IMR-90 (cell line): ENCODE results near the gene PAXX. TPM values are rescaled to one million over a fixed set of nuclear protein-coding genes. Genes with fewer than 3 reads are reported as not detected.

ENCODE experiments used
- ATAC-seq: fragments of 200-7000 bp; cut with Tn5 transposase; 2 replicates; pipeline ENCODE4 v1.9.1; 2020; ENCODE audit warnings: low read depth, mild to moderate bottlenecking, moderate library complexity
- BruUV-seq: library from RNA; stranded (reverse); fragments of 400-500 nt; replicated peaks from 2 replicates; lab custom pipeline; 2021; lab: Mats Ljungman, UMichigan
- CTCF ChIA-PET: fragments of 300-600 bp; formaldehyde crosslinking; extraction: SDS; loops from one replicate; lab custom pipeline; 2021; ENCODE audit warnings: antibody characterized with exemption; lab: Yijun Ruan, JAX
- POLR2A ChIA-PET: fragments of 300-600 bp; sonication (Branson Sonifier 250); formaldehyde crosslinking; loops from one replicate; lab custom pipeline; 2022; ENCODE audit warnings: antibody characterized with exemption; ENCODE audit not compliant: unreplicated experiment; lab: Charles Lee
- DNase-seq: peaks from one replicate; pipeline ENCODE4 v3.0.0; 2013
- H2AFZ ChIP-seq: replicated peaks from 2 replicates; pipeline ENCODE3; 2013; ENCODE audit warnings: low read length, mild to moderate bottlenecking; ENCODE audit not compliant: poor library complexity
- H2AK5ac ChIP-seq: 2 replicates; pipeline ENCODE4 v1.6.1; 2013; ENCODE audit warnings: low read depth, low read length, inconsistent platforms
- H2AK9ac ChIP-seq: replicated peaks from 2 replicates; pipeline ENCODE3; 2013; ENCODE audit warnings: mild to moderate bottlenecking, low read depth, low read length, moderate library complexity; ENCODE audit not compliant: poor library complexity
- H2BK120ac ChIP-seq: 2 replicates; pipeline ENCODE4 v1.6.1; 2013; ENCODE audit warnings: low read depth, low read length, inconsistent platforms
- H2BK15ac ChIP-seq: 3 replicates; pipeline ENCODE4 v1.6.1; 2013; ENCODE audit warnings: low read depth, low read length, inconsistent platforms
- H2BK20ac ChIP-seq: 2 replicates; pipeline ENCODE4 v1.6.1; 2013; ENCODE audit warnings: low read depth, mild to moderate bottlenecking, inconsistent platforms, low read length, moderate library complexity
- H2BK5ac ChIP-seq: 2 replicates; pipeline ENCODE4 v1.6.1; 2013; ENCODE audit warnings: mild to moderate bottlenecking, low read depth, low read length, inconsistent platforms; ENCODE audit not compliant: poor library complexity, severe bottlenecking
- H3K14ac ChIP-seq: replicated peaks from 2 replicates; pipeline ENCODE4 v1.6.1; 2013; ENCODE audit warnings: low read depth, low read length, inconsistent platforms
- H3K18ac ChIP-seq: 2 replicates; pipeline ENCODE4 v1.6.1; 2013; ENCODE audit warnings: low read depth, low read length, control low read depth
- H3K23ac ChIP-seq: 2 replicates; pipeline ENCODE4 v1.6.1; 2013; ENCODE audit warnings: low read depth, low read length, inconsistent platforms
- H3K27ac ChIP-seq: 2 replicates; pipeline ENCODE4 v1.5.1; 2013; ENCODE audit warnings: mild to moderate bottlenecking, control low read depth, low read length; ENCODE audit not compliant: insufficient read depth
- H3K27me3 ChIP-seq: 2 replicates; pipeline ENCODE4 v1.6.1; 2013; ENCODE audit warnings: low read length; ENCODE audit not compliant: control insufficient read depth, insufficient read depth
- H3K36me3 ChIP-seq: 2 replicates; pipeline ENCODE4 v1.6.1; 2013; ENCODE audit warnings: low read length, mixed read lengths; ENCODE audit not compliant: control insufficient read depth, insufficient read depth
- H3K4ac ChIP-seq: 2 replicates; pipeline ENCODE4 v1.6.1; 2013; ENCODE audit warnings: low read depth, low read length, inconsistent platforms
- H3K4me1 ChIP-seq: 2 replicates; pipeline ENCODE4 v1.6.1; 2013; ENCODE audit warnings: low read length, mixed read lengths; ENCODE audit not compliant: control insufficient read depth, insufficient read depth
- H3K4me2 ChIP-seq: 2 replicates; pipeline ENCODE4 v1.6.1; 2013; ENCODE audit warnings: low read depth, mild to moderate bottlenecking, control low read depth, low read length, moderate library complexity
- H3K4me3 ChIP-seq: 2 replicates; pipeline ENCODE4 v1.5.1; 2013; ENCODE audit warnings: low read depth, mild to moderate bottlenecking, control low read depth, low read length, moderate library complexity; ENCODE audit not compliant: insufficient read depth
- H3K56ac ChIP-seq: 2 replicates; pipeline ENCODE4 v1.6.1; 2013; ENCODE audit warnings: low read length, inconsistent platforms; ENCODE audit not compliant: insufficient read depth; ENCODE audit errors: extremely low read depth
- H3K79me1 ChIP-seq, 2 experiments: 2 replicates each; pipeline ENCODE4 v1.6.1; 2013; ENCODE audit warnings: low read length in 2 of 2, inconsistent platforms in 1 of 2, low read depth in 1 of 2
- H3K9ac ChIP-seq: 2 replicates; pipeline ENCODE4 v1.6.1; 2013; ENCODE audit warnings: low read depth, low read length, control low read depth
- H3K9me1 ChIP-seq: 2 replicates; pipeline ENCODE4 v1.6.1; 2013; ENCODE audit warnings: low read length, inconsistent platforms; ENCODE audit not compliant: insufficient read depth
- H3K9me3 ChIP-seq: 2 replicates; pipeline ENCODE4 v1.6.1; 2013; ENCODE audit warnings: low read length; ENCODE audit not compliant: control insufficient read depth, insufficient read depth
- H4K20me1 ChIP-seq: 2 replicates; pipeline ENCODE4 v1.6.1; 2013; ENCODE audit warnings: low read length, inconsistent platforms; ENCODE audit not compliant: insufficient read depth
- H4K5ac ChIP-seq: 2 replicates; pipeline ENCODE4 v1.6.1; 2013; ENCODE audit warnings: mild to moderate bottlenecking, low read depth, low read length, control low read depth
- H4K8ac ChIP-seq, 2 experiments: 2 replicates each; pipeline ENCODE4 v1.6.1; 2013; ENCODE audit warnings: low read depth in 2 of 2, low read length in 2 of 2, control low read depth in 1 of 2, inconsistent platforms in 1 of 2
- H4K91ac ChIP-seq: 2 replicates; pipeline ENCODE4 v1.6.1; 2013; ENCODE audit warnings: low read depth, low read length, inconsistent platforms; ENCODE audit not compliant: insufficient read depth
- CEBPB ChIP-seq: IDR thresholded peaks from 2 replicates; pipeline ENCODE4 v1.6.1; 2012; ENCODE audit warnings: low read depth, low read length, improper control_type of control experiment
- CHD1 ChIP-seq: IDR thresholded peaks from 2 replicates; pipeline ENCODE4 v1.6.1; 2012; ENCODE audit warnings: low read depth, low read length, improper control_type of control experiment
- CTCF ChIP-seq: conservative IDR thresholded peaks from 2 replicates; pipeline ENCODE4 v1.5.1; 2012; ENCODE audit warnings: mild to moderate bottlenecking, low read depth, low read length, improper control_type of control experiment
- ELK1 ChIP-seq: fragments of 150-350 bp; IDR thresholded peaks from 2 replicates; pipeline ENCODE4 v1.6.1; 2016; ENCODE audit warnings: low read depth, mild to moderate bottlenecking, low read length, moderate library complexity, borderline replicate concordance
- MAZ ChIP-seq: IDR thresholded peaks from 2 replicates; pipeline ENCODE4 v1.6.1; 2012; ENCODE audit warnings: low read depth, mild to moderate bottlenecking, low read length, improper control_type of control experiment, moderate library complexity, borderline replicate concordance
- NFE2L2 ChIP-seq: fragments of 150-350 bp; IDR thresholded peaks from 2 replicates; pipeline ENCODE4 v1.6.1; 2016; ENCODE audit warnings: low read depth, mild to moderate bottlenecking, low read length
- POLR2A ChIP-seq: IDR thresholded peaks from 2 replicates; pipeline ENCODE4 v1.6.1; 2012; ENCODE audit warnings: mild to moderate bottlenecking, low read depth, low read length
- RAD21 ChIP-seq: IDR thresholded peaks from 2 replicates; pipeline ENCODE4 v1.6.1; 2012; ENCODE audit warnings: low read length, improper control_type of control experiment
- RCOR1 ChIP-seq: IDR thresholded peaks from 2 replicates; pipeline ENCODE4 v1.6.1; 2012; ENCODE audit warnings: mild to moderate bottlenecking, low read length, improper control_type of control experiment; ENCODE audit not compliant: insufficient replicate concordance
- SMC3 ChIP-seq: fragments of 150-350 bp; IDR thresholded peaks from 2 replicates; pipeline ENCODE4 v1.6.1; 2016; ENCODE audit warnings: low read depth, mild to moderate bottlenecking, antibody characterized with exemption, low read length, moderate library complexity
- WGBS, 2 experiments: methylation state at CpG; one replicate each; pipeline versions ENCODE4 v1.1.5 to v1.1.7; 2013; ENCODE audit warnings: missing lambda C conversion rate in 2 of 2; ENCODE audit not compliant: insufficient read length in 1 of 2; ENCODE audit errors: extremely low coverage in 2 of 2; 5-methylcytosine and 5-hydroxymethylcytosine counted together
- dilution Hi-C: fragments of 300-500 bp; cut with HindIII; formaldehyde crosslinking; loops from one replicate; pipeline ENCODE4 v1.14.3; 2018; ENCODE audit warnings: low sequenced_read_pairs; ENCODE audit not compliant: unreplicated experiment
- in situ Hi-C: fragments of 300-500 bp; cut with MboI; formaldehyde crosslinking; loops from 3 replicates; pipeline ENCODE4 v1.14.3; 2019; ENCODE audit warnings: low sequenced_read_pairs, inconsistent platforms, mixed read lengths
- intact Hi-C: fragments of 100-400 bp; cut with micrococcal nuclease; formaldehyde crosslinking; loops from 2 replicates; pipeline ENCODE4 v1.10.0; 2022
- polyA plus RNA-seq, 3 experiments: library from polyadenylated mRNA; depleted of rRNA; stranded (reverse); fragments of >200 nt; gene quantifications; 2 replicates each; pipeline ENCODE4 v1.2.3, GENCODE V29; 2012; ENCODE audit warnings: low replicate concordance in 1 of 3
- total RNA-seq: library from RNA; depleted of rRNA; stranded (reverse); fragments of >200 nt; gene quantifications from 2 replicates; pipeline ENCODE4 v1.2.3, GENCODE V29; 2012

The PAXX gene
- total and polyA plus RNA-seq, 2 of the 4 experiments (the other 2 are of a cell fraction) = 5.7 to 24.6 TPM

GRCh38 chr9:137009217-137009616 is 17.0 kb downstream of the PAXX start:
- Histone ChIP-seq H3K18ac (no peak overlapping the region), H4K20me1 (peaks cover 8% of the 10 kb centered on the region), H3K27me3 (no peaks in the 10 kb centered on the region), H3K9me3 (no peaks in the 10 kb centered on the region), H3K56ac (no peak overlapping the region), H4K8ac (no peak overlapping the region), H2AK9ac (no peak overlapping the region), H3K4me1 (peaks cover 11% of the 10 kb centered on the region), H2BK120ac (no peak overlapping the region), H2BK5ac (no peak overlapping the region), H3K4ac (no peak overlapping the region), H3K4me2 (no peak overlapping the region), H3K79me1 (no peaks in the 10 kb centered on the region), H3K14ac (no peak overlapping the region), H4K5ac (no peak overlapping the region), H3K36me3 (peaks cover 23% of the 10 kb centered on the region), H3K9ac (no peak overlapping the region), H3K9me1 (peaks cover 5% of the 10 kb centered on the region; the same call in 1 of the 2 replicates), H2AFZ (no peak overlapping the region), H3K23ac (no peak overlapping the region), H2BK20ac (no peak overlapping the region), H4K91ac (no peak overlapping the region), H3K4me3 (no peak overlapping the region), H3K27ac (no peak overlapping the region), H2AK5ac (no peak overlapping the region), H2BK15ac (no peak overlapping the region)
- 100% methylated on average over 4 of the region's 18 CpGs; no CpG with 5 or more reads in 1 of the 2 experiments for WGBS, 2 experiments
- TF ChIP-seq CHD1 = no peak
- no peak for TF ChIP-seq NFE2L2
- TF ChIP-seq MAZ = no peak
- TF ChIP-seq RCOR1 = no peak
- TF ChIP-seq ELK1 = no peak
- TF ChIP-seq CEBPB = no peak
- TF ChIP-seq SMC3 = no peak
- no peak for TF ChIP-seq RAD21
- no peak for TF ChIP-seq POLR2A
- TF ChIP-seq CTCF = no peak
- no peak for DNase-seq
- dilution Hi-C loops = no loop called here
- intact Hi-C loops = no loop called here
- ATAC-seq = no peak
- POLR2A ChIA-PET = no interaction called here
- no TSS peak for BruUV-seq
- CTCF ChIA-PET = no interaction called here
- in situ Hi-C loops = no loop called here
